SK-N-SH (cell line): Measurements from ENCODE around the gene TUBA4B.
"Not testable (repeated sequence)": the region's sequence is repeated elsewhere in the genome, so short reads cannot be mapped to it uniquely, and the experiment has no call there.

ENCODE experiments used
- ELF1 ChIP-seq: IDR thresholded peaks from 2 replicates; pipeline ENCODE4 v1.4.0; 2012
- FOXJ3 ChIP-seq: sonication (generic); formaldehyde crosslinking; IDR thresholded peaks from 2 replicates; pipeline ENCODE4 v1.5.1; 2020; ENCODE audit warnings: mild to moderate bottlenecking, missing genetic modification reagents
- GABPA ChIP-seq: IDR thresholded peaks from 2 replicates; pipeline ENCODE4 v1.4.0; 2012; ENCODE audit warnings: low read depth, mild to moderate bottlenecking
- MXI1 ChIP-seq: IDR thresholded peaks from 2 replicates; pipeline ENCODE4 v1.6.1; 2012; ENCODE audit warnings: mild to moderate bottlenecking, low read depth, low read length, improper control_type of control experiment
- POLR2AphosphoS5 ChIP-seq: IDR thresholded peaks from 2 replicates; pipeline ENCODE4 v1.6.1; 2012; ENCODE audit warnings: low read depth, low read length
- RAD21 ChIP-seq: IDR thresholded peaks from 2 replicates; pipeline ENCODE4 v1.6.1; 2012; ENCODE audit warnings: mild to moderate bottlenecking, low read length
- RCOR1 ChIP-seq: fragments of 150-350 bp; IDR thresholded peaks from 2 replicates; pipeline ENCODE4 v1.6.1; 2017; ENCODE audit warnings: antibody characterized with exemption, low read length
- REST ChIP-seq: IDR thresholded peaks from 2 replicates; pipeline ENCODE4 v1.6.1; 2012; ENCODE audit warnings: mild to moderate bottlenecking, low read depth, low read length, moderate library complexity
- RXRA ChIP-seq: IDR thresholded peaks from 2 replicates; pipeline ENCODE4 v1.4.0; 2012; ENCODE audit warnings: low read depth, mild to moderate bottlenecking, borderline replicate concordance
- TAF1 ChIP-seq: IDR thresholded peaks from 2 replicates; pipeline ENCODE4 v1.6.1; 2012; ENCODE audit warnings: low read depth, mild to moderate bottlenecking, low read length, moderate library complexity, borderline replicate concordance
- TF ChIP-seq, protein P1 (sequence below): fragments of 200-600 bp; sonication (generic); IDR thresholded peaks from 2 replicates; pipeline ENCODE4 v1.6.1; 2017; ENCODE audit warnings: antibody characterized with exemption, mild to moderate bottlenecking, moderate library complexity

DNA sequence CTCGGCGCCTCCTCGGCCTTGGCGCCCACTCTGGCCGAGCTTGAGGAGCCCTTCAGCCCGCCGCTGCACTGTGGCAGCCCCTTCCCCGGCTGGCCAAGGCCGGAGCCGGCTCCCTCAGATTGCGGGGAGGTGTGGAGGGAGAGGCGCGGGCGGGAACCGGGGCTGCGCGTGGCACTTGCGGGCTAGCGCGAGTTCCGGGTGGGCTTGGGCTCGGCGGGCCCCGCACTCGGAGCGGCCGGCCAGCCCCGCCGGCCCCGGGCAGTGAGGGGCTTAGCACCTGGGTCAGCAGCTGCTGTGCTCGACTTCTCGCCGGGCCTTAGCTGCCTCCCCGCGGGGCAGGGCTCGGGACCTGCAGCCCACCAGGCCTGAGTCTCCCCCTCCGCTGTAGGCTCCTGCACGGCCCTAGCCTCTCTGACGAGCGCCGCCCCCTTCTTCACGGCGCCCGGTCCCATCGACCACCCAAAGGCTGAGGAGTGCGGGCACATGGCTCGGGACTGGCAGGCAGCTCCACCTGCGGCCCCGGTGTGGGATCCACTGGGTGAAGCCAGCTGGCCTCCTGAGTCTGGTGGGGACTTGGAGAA is 59.7 kb downstream of the TUBA4B start:
- TF ChIP-seq, protein P1, sequence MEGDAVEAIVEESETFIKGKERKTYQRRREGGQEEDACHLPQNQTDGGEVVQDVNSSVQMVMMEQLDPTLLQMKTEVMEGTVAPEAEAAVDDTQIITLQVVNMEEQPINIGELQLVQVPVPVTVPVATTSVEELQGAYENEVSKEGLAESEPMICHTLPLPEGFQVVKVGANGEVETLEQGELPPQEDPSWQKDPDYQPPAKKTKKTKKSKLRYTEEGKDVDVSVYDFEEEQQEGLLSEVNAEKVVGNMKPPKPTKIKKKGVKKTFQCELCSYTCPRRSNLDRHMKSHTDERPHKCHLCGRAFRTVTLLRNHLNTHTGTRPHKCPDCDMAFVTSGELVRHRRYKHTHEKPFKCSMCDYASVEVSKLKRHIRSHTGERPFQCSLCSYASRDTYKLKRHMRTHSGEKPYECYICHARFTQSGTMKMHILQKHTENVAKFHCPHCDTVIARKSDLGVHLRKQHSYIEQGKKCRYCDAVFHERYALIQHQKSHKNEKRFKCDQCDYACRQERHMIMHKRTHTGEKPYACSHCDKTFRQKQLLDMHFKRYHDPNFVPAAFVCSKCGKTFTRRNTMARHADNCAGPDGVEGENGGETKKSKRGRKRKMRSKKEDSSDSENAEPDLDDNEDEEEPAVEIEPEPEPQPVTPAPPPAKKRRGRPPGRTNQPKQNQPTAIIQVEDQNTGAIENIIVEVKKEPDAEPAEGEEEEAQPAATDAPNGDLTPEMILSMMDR, result not testable (repeated sequence)
- not testable (repeated sequence) for TF ChIP-seq RCOR1; POLR2AphosphoS5; ELF1; FOXJ3 (CRISPR knock-in tag); RAD21; RXRA; REST; TAF1; MXI1; GABPA
